HG03039 (cell line): ENCODE measurements around the gene KCTD3.

ENCODE experiments used
- ATAC-seq: cut with Tn5 transposase; IDR thresholded peaks from one replicate; pipeline ENCODE4 v1.9.1; 2021; ENCODE audit warnings: mild to moderate bottlenecking, moderate library complexity; ENCODE audit not compliant: unreplicated experiment

The KCTD3 gene

DNA sequence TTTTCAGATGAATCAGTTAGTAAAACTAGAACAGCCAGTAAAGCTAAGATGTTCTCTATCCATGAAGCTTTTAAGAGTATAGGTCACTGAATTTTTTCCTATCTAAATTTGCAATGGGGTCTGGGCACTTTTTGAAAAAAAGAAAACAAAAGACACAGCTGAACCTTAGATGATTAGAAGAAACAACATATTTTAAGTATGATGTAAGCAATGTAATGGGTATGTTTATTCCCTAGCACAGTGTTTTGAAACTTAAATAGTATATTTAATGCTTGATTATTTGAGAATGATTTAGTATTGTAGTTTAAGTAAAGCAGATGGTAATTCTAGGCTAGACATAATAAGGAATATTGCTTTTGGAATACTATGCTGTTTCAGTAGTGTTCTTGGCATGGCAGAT is 36.2 kb downstream of the KCTD3 start:
- ATAC-seq = no peak

DNA sequence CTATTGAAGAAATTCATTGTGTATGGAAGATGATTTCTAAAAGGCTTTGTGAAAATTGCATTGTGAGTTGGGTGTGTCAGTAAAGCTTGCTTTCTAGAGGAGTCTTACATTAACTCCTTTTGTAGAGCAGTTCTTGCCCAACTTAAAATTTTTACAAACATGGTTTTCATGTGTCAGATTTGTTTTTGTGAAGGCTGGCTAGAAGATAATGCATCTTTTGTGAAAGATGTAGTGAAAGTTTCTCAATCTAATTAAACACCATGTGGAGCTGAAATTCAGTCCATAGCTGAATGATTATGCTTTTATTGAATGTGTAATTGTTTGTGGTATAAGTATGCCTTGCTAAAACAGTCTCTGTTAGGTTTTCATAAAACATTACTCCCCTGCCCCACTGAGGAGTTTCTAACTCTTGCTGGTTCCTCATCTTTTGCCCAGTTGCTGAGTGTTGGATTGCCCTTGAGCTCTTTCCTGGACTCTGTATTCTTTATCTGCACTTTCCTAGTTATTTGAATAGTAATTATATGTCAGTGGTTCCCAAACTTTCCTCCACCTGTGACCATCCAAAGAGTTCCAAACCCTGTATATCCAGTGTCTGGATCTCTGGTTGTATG is 38.0 kb downstream of the KCTD3 start:
- no peak for ATAC-seq

DNA sequence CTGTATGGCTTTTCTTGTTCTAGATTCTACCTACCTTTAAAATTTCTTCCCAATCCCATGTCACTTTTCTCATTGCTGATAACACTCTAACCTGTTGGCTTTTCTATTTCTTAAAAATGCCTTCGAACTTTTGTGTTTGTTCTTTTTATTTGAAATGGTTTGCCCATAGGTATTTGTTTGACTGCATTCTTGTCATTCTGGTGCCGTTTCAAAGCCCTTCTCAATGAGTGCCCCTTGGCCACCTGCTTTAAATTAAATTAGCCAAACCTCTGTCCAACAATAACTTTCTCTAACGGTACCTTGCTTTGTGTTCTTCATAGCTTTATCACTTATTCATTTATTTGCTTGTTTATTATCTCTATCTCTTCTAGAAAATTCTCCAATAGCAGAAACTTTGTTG is 38.9 kb downstream of the KCTD3 start:
- ATAC-seq = no peak

DNA sequence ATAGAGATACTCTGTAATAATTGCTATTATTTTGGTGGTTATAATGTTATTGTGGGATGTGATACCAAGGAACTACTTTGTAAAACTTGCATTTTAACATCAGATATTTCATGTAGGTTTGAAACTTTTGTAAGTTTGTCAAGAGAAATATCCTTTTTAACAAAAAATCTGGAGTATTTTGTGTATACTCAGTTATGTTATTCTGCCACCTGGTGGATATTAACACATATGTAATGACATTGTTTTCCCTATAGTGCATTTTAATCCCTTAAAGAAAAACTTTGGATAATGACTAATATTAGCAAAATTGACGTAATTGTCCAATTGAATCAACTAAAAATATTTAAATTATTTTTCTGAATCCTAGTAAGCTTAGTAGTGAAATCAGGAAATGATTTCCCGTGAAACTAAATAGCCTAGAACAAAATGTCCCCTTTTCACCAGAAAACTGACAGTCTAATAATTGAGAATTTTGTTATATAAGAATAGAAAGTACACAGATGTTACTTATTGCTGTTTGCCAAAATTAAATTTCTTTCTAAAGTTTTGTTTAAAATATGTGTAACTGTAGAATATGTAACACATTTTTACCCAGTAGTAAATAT is 39.6 kb downstream of the KCTD3 start:
- no peak for ATAC-seq

DNA sequence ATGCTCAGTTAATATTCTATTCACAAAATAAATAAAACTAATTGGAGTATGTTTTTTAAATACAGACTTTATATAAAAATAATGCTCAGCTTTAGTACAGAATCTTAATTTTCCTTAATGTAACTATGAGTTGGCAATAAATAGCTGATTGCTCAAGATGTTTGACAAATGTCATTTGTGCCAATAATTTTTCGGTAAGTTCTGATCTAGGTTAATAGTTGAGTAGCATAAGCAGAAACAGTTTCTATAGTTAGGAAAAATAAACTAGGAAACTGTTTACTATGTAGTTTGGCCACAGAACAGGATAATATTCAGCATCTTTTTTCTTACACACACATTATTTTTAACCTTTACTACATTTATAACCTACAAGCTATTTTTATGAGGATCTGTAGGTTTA is 40.3 kb downstream of the KCTD3 start:
- no peak for ATAC-seq

DNA sequence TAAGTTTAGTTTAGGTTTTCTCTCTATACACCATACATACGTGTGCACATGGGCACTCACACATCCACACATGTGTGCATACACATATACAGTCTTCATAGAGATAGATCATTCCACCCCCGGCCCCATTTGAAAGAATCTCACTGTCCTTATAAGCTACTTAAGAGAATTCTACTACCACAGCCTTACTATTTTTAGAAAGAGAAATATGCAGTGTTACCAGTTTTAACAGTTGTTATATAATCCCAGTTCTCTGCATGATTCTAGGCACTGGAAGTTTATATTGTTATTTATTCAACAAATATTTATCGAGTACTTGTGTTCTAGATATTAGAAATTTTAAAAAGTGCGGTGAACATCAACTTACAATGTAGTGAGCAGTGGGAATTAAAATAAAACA is 41.5 kb downstream of the KCTD3 start:
- ATAC-seq = no peak

DNA sequence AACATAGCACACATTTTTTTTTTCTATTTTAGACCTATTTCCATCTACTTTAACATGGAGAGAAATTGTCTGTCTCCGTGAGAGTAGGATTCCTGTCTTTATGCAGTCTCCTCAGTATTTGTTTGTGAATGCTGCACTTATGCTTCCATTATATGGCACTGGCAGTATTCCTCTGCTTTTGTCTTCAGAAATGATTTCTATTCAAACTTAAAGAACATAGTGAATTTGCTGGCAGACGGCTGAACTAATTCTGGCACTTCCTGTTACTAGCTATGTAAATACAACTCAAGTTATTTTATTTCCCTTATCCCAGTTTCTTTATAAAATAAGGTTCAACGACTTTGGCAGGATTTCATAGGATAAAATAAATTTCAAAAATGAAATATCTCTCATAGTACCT is 45.3 kb downstream of the KCTD3 start:
- no peak for ATAC-seq

DNA sequence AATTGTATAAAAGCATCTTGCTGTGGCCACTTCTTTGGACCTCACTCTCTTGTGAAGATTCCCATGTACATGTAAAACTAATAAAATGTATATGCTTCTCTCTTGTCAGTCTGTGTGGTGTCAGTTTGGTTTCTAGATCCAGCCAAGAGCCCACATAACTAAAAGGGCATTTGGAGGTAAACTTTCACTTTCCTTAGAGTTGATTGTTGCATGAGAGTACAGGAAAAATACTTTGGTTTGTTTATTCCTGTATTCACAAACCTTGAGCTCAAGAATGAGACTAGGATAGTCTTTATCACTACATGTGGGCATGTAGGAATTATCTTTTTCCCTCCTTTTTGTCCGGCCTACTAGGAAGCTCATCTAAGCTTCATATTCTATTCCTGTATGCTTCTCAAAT is 50.9 kb downstream of the KCTD3 start:
- ATAC-seq = no peak

DNA sequence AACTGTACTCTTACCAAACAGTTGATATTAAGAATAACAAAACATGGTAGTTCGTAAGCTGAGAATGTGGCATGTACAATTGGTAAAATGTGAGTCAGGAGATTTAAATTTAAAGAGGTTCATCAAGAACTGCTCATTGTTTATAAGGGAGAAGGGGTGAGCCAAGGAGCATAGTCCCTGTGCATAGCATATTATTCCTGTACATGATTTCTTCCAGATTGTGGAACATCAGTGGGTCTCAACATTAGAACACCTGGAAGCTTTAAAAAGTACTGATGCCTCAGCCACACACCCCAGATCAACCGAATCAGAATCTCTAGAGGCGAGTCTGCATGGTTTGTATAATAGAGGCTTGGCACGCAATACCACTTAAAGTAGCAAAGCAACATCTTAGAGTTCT is 56.1 kb downstream of the KCTD3 start:
- no peak for ATAC-seq

DNA sequence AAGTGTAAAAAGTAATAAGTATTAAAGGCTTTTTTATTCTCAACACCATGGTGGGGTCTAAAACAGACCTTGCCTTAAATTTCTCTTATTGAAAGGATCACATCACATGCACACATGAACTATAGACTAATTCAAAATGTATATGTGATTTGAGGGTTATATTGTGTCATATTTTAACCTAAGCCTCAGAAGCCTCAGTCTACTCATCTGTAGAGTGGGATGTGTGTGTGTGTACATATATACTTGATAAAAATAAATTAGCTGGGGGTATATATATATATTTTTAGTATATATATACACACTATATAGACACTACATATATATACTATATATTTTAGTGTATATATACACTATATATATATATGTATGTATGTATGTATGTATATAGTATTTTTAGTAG is 58.8 kb downstream of the KCTD3 start:
- no peak for ATAC-seq

DNA sequence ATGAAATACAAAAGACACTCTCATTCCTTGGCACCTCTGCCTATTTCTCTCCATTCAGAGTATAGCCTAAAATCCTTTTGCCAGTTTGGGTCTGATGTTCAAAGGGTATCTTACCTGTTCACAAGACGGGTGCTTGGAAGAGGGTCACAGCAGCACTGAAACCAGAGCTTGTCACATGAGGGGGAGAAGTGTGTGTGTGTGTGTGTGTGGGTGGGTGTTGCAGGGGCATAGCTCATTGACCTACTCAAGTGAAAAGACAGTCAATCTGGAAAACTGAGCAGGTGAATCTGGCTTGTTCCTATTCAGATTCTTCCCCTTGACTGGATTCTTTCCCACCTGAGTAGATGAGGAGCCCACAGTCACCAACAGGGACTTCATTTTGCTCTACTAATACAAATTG is 63.9 kb downstream of the KCTD3 start:
- ATAC-seq = no peak

DNA sequence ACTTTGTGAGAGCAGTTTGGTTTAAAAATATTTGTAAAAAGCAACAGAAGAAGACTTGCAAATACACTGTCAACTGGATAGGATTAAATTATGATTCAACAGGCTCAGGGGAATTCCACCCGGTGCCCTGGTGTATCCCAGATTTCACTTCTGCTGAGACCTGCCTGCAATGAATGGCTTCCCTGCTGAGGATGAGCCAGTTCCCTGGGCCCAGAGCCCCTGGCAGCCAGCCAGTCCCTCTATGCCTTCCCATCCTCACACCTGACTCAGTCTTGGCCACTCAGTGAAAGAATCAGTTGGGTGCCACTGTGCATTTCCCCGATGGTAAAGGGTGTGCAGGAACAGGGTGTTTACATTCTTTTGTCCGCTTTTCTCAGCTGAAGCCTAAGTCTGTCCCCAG is 64.4 kb downstream of the KCTD3 start:
- ATAC-seq = no peak

DNA sequence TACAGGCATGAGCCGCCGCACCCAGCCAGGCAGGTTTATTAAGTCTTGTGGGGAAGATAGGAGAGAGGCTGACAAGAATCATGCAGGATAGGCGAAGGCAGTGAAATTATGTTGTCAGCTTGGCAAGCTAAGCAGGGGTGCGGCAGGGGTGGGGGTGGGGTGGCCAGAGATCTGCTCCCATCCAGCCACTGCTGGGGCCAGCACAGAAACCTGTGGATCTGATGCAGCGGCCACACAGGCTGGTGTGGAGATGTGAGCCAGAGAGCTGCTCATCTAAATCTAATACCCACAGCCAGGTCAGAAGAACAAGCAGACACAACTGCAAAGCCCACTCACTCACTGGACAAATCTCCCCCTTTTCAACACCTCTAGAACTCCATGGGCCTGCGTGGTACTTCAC is 68.7 kb downstream of the KCTD3 start:
- ATAC-seq = no peak

DNA sequence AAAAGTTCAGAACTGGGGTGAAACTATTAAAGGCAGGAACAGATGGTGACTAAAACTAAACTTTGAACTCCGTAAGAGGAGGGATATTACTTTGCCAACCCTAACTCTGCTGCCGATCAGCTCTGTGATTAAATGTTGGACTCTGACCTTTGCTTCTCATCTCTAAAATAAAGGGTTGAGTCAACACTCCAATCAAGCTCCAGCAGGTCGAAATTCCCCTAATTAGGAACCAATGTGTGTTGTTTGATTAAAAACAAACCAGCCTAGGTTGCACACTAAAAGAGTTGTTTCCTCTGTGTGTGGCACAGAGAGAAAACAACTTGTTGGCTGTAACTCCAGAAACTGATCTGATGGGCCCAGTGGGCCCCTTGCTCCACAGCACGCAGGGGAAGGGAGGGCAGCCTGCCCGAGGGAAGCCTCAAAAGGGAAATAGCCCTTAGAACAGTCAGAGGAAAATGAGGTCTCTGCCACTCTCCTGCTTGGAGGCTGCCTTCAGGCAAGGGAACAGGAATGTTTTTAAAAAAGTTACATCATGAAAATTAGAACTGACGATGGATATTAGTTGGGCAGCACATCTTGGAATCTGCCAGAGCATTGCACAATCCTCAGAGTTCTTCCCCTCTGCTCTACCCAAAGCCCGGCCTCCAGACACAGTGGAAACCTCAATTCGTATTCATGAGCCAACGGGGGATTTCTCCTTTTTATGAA is 69.3 kb downstream of the KCTD3 start:
- ATAC-seq = no peak

DNA sequence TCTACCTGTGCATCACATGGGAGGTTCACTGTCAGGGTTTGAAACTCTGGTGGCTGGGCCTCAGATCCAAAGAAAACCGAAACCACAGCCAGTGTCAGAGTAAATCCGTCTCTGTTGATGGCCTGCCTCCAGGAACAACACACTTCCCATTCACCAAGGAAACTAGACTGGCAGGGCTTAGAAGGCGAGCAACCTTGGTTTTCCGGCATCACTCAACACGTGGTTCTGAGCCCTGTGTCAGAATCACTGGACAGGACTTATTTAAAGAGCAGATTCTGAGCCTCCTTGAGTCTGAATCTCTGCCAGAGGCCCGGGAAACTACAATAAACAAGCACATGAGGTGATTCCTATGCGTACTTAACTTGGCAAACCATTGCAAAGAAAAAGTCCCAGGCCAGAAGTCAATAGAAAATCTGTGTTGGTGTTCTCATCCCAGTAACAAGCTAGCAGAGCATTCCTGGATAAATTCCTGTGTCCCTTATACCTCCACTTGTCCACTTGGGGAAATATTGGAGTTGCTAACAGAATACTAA is 70.0 kb downstream of the KCTD3 start:
- no peak for ATAC-seq

DNA sequence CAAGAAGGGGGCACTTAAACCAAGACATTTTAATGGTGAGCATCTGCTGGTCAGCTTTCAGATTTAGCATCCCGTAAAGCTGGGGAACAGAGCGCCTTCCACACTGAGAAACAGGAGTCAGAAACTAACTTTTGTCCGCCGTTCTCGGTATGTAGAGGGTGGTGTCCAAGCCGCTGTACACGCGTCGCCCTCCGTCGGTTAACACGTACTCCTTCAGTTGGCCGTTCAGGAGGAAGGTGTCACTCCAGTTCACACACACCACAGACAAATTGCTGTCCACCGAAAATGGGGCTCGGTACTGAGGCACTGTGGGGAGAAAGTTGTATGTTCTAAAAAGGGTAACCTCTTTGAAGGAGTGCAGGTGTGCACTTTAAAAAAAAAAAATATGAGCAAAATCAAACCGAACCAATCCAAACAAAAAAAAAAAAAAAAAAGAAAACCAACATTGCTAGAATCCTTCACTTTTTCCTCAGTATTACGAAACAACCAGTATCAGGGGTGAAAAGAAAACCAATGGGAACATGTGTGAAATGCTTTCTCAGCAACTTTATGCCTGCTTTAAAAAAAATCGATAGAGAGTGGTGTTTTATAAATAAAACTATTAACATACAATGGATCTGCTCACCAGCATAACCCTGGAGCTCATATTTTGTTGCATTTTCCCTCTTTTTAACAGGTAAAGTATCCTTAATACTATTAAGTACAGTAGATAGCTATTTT is 73.5 kb downstream of the KCTD3 start:
- no peak for ATAC-seq

DNA sequence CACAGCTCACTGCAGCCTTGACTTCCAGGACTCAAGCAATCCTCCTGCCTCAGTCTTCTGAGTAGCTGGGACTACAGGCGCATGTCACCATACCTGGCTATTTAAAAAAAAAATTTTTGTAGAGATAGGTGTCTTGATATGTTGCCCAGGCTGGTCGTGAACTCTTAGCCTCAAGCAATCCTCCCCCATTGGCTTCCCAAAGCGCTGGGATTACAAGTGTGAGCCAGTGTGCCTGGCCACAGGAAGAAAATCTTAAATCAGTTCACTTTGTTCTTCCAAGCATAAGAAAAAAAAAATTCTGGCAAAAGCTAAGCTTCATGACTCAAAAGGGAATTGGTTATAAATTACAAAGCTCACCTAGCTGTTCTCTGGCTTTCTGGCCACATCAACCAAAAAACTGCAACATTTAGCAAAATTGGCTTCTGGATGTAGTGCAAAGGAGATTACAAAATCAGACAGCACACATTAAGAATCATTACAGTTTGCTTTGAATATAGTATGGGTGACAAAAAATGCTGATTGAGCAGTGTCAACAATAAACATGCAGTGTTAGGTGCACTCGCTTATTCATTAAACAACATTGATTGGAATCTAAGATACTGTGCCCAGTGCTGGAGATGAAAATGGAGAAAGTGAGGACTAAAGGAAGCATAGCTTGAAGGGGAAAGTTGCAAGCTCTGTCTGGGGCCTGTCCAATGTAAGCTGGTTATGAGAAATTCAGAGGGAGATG is 76.7 kb downstream of the KCTD3 start:
- ATAC-seq = no peak

DNA sequence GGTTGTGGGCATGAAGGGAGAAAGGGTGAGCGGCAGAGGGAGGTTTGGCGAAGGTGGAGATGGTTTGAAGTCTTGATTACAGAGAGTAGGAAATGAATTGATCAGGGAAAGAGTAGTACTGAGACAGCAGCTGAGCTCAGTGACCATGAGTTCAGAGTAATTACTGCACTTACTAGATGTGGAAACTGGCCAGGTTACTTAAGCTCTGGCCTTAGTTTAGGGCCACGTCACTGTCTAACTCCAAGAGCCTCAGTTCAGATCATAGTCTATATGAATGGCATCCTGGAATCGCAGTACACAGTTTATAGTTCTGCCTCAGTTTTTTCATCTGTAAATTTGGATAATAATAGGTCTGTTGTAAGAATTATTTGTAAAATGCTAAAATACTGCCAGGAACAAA is 78.1 kb downstream of the KCTD3 start:
- no peak for ATAC-seq

DNA sequence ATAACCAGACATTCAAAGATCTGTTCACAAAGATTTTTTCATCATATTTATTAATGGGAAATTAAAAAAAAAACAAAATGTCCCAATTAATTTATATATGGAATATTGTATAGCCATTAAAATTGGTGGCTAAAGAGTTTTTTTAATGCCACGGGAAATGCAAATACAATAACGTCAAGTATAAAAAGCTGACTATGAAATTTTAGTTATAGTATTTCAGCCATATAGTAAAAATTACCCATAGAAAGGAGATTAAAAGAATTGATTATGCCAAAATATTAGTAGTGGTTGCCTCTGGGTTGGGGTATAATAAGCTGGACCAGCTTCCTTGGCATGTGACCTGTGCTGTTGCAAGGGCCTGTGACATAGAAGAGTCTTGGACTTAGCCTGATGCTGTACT is 78.8 kb downstream of the KCTD3 start:
- ATAC-seq = no peak

DNA sequence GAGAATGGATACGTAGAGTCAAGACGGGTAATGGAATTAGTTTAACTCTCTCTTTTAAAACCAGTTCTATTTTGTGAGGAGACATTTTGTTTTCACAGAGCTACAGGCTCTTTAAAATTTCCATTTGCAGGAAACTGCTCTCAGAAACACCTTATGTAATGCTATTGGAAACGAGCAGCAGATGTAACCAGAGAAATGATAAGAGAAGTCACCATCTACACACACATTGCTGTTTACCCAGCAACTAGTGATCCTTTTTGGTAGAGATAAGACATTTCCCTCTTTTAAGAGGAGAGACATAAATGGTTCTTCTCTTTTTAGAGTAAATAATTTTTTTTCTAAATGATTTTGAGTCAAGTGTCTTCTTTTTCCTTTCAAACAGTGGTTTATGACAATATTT is 80.6 kb downstream of the KCTD3 start:
- no peak for ATAC-seq

DNA sequence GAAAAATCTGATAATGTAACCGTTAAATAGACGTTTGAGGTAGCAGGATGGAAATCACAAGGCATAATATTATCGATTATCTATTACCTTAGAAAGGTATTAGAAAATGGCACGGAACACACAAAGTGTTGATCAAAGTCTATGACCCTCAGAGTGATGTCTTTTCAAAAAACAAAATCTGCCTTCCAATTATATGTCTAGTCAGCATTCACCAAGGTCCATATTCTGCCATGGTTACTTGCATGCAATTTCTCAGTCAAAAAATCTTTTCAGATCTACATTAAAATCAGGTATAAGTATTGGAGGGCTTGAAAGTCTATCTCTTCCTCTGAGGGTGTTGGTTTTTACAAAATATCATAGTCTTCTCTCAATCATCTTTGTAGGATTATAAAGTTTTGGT is 81.9 kb downstream of the KCTD3 start:
- no peak for ATAC-seq
